HEK293 (cell line): ENCODE data around the gene S100A6.
"Not testable (repeated sequence)": the region's sequence is repeated elsewhere in the genome, so short reads cannot be mapped to it uniquely, and the experiment has no call there.

Source experiments
- CTCF ChIA-PET: fragments of 350-600 bp; formaldehyde crosslinking; extraction: SDS; loops from one replicate; lab custom pipeline; 2021; ENCODE audit warnings: antibody characterized with exemption; lab: Yijun Ruan, JAX
- POLR2A ChIA-PET: fragments of 300-600 bp; formaldehyde crosslinking; extraction: SDS; loops from one replicate; lab custom pipeline; 2020; ENCODE audit warnings: antibody characterized with exemption, inconsistent platforms; lab: Yijun Ruan, JAX
- H3K27ac ChIP-seq: fragments of 200-500 bp; sonication (Bioruptor generic); 2 replicates; pipeline ENCODE4 v1.5.1; 2014; ENCODE audit warnings: low read depth, low read length, control low read depth, inconsistent platforms; ENCODE audit errors: extremely low read depth
- H3K36me3 ChIP-seq, 2 experiments: fragments of 200-500 bp in 1 of 2; sonication (Bioruptor generic) in 1 of 2; 1 replicate in 1 of 2; 2 replicates in 1 of 2; pipeline ENCODE4 v1.5.1; 2014 to 2017; ENCODE audit warnings: inconsistent platforms in 2 of 2, low read length in 2 of 2; ENCODE audit not compliant: control insufficient read depth in 2 of 2, insufficient read depth in 1 of 2
- H3K4me1 ChIP-seq: fragments of 200-500 bp; sonication (Bioruptor generic); 2 replicates; pipeline ENCODE4 v1.5.1; 2014; ENCODE audit warnings: mild to moderate bottlenecking, low read length, inconsistent platforms; ENCODE audit not compliant: control insufficient read depth, insufficient read depth
- H3K4me3 ChIP-seq: 2 replicates; pipeline ENCODE4 v1.5.1; 2011; ENCODE audit warnings: low read depth, mild to moderate bottlenecking, control low read depth, low read length, moderate library complexity
- H3K9me3 ChIP-seq: fragments of 200-500 bp; sonication (Bioruptor generic); 2 replicates; pipeline ENCODE4 v1.5.1; 2014; ENCODE audit warnings: low read depth, low read length, inconsistent platforms; ENCODE audit not compliant: control insufficient read depth, insufficient read depth
- GLI4 ChIP-seq: fragments of 450-650 bp; formaldehyde crosslinking; IDR thresholded peaks from 2 replicates; pipeline ENCODE4 v1.5.1; 2016; ENCODE audit warnings: missing biosample characterization, missing genetic modification characterization
- KLF16 ChIP-seq: fragments of 450-650 bp; formaldehyde crosslinking; IDR thresholded peaks from 2 replicates; pipeline ENCODE4 v1.5.1; 2017; ENCODE audit warnings: missing biosample characterization, missing genetic modification characterization
- KLF7 ChIP-seq: fragments of 450-650 bp; formaldehyde crosslinking; IDR thresholded peaks from 2 replicates; pipeline ENCODE4 v1.5.1; 2016; ENCODE audit warnings: missing biosample characterization, missing genetic modification characterization, borderline replicate concordance
- MZF1 ChIP-seq: fragments of 450-650 bp; formaldehyde crosslinking; IDR thresholded peaks from 2 replicates; pipeline ENCODE4 v1.5.1; 2017; ENCODE audit warnings: missing biosample characterization, missing genetic modification characterization, borderline replicate concordance
- SCRT1 ChIP-seq: fragments of 450-650 bp; formaldehyde crosslinking; IDR thresholded peaks from 2 replicates; pipeline ENCODE4 v1.5.1; 2016; ENCODE audit warnings: missing biosample characterization, missing genetic modification characterization, borderline replicate concordance
- SETDB1 ChIP-seq: IDR thresholded peaks from one replicate; pipeline ENCODE4 v1.6.1; 2017; ENCODE audit warnings: mild to moderate bottlenecking, low read length, moderate library complexity, mixed read lengths; ENCODE audit not compliant: insufficient read length
- ZBTB21 ChIP-seq: fragments of 450-650 bp; formaldehyde crosslinking; IDR thresholded peaks from 2 replicates; pipeline ENCODE4 v1.5.1; 2017; ENCODE audit warnings: missing biosample characterization, missing genetic modification characterization
- ZEB2 ChIP-seq: fragments of 450-650 bp; formaldehyde crosslinking; IDR thresholded peaks from 2 replicates; pipeline ENCODE4 v1.5.1; 2016; ENCODE audit warnings: missing biosample characterization, missing genetic modification characterization
- ZNF121 ChIP-seq: fragments of 450-650 bp; formaldehyde crosslinking; IDR thresholded peaks from 2 replicates; pipeline ENCODE4 v1.5.1; 2016; ENCODE audit warnings: missing biosample characterization, missing genetic modification characterization
- ZNF174 ChIP-seq: fragments of 450-650 bp; formaldehyde crosslinking; IDR thresholded peaks from 2 replicates; pipeline ENCODE4 v1.5.0; 2017; ENCODE audit warnings: missing biosample characterization, mild to moderate bottlenecking, missing genetic modification characterization
- ZNF2 ChIP-seq: fragments of 450-650 bp; formaldehyde crosslinking; IDR thresholded peaks from 2 replicates; pipeline ENCODE4 v1.5.1; 2016; ENCODE audit warnings: missing biosample characterization, missing genetic modification characterization
- ZNF211 ChIP-seq: fragments of 450-650 bp; formaldehyde crosslinking; IDR thresholded peaks from 2 replicates; pipeline ENCODE4 v1.5.1; 2016; ENCODE audit warnings: low read depth, missing biosample characterization, missing genetic modification characterization
- ZNF239 ChIP-seq: fragments of 450-650 bp; formaldehyde crosslinking; IDR thresholded peaks from 2 replicates; pipeline ENCODE4 v1.5.1; 2016; ENCODE audit warnings: missing biosample characterization, missing genetic modification characterization
- ZNF394 ChIP-seq: fragments of 450-650 bp; formaldehyde crosslinking; IDR thresholded peaks from 2 replicates; pipeline ENCODE4 v1.5.1; 2016; ENCODE audit warnings: missing biosample characterization, missing genetic modification characterization, mild to moderate bottlenecking, moderate library complexity, borderline replicate concordance
- ZNF48 ChIP-seq: fragments of 450-650 bp; formaldehyde crosslinking; IDR thresholded peaks from 2 replicates; pipeline ENCODE4 v1.5.1; 2016; ENCODE audit warnings: missing biosample characterization, missing genetic modification characterization
- ZNF530 ChIP-seq: fragments of 450-650 bp; formaldehyde crosslinking; IDR thresholded peaks from 2 replicates; pipeline ENCODE4 v1.5.1; 2016; ENCODE audit warnings: low read depth, missing biosample characterization, missing genetic modification characterization
- ZNF596 ChIP-seq: fragments of 450-650 bp; IDR thresholded peaks from 2 replicates; pipeline ENCODE4 v1.5.0; 2018; ENCODE audit warnings: missing biosample characterization, mild to moderate bottlenecking, missing genetic modification characterization, moderate library complexity
- ZNF621 ChIP-seq: fragments of 450-650 bp; formaldehyde crosslinking; IDR thresholded peaks from 2 replicates; pipeline ENCODE4 v1.5.1; 2017; ENCODE audit warnings: missing biosample characterization, missing genetic modification characterization
- ZNF623 ChIP-seq: fragments of 450-650 bp; formaldehyde crosslinking; IDR thresholded peaks from 2 replicates; pipeline ENCODE4 v1.5.1; 2016; ENCODE audit warnings: missing biosample characterization, missing genetic modification characterization
- TF ChIP-seq, protein P1 (sequence below): fragments of 450-650 bp; formaldehyde crosslinking; IDR thresholded peaks from 2 replicates; pipeline ENCODE4 v1.5.1; 2016; ENCODE audit warnings: missing biosample characterization, missing genetic modification characterization
- TF ChIP-seq, protein P2 (sequence below): fragments of 450-650 bp; formaldehyde crosslinking; IDR thresholded peaks from 2 replicates; pipeline ENCODE4 v1.5.1; 2016; ENCODE audit warnings: missing biosample characterization, missing genetic modification characterization

The S100A6 gene

DNA sequence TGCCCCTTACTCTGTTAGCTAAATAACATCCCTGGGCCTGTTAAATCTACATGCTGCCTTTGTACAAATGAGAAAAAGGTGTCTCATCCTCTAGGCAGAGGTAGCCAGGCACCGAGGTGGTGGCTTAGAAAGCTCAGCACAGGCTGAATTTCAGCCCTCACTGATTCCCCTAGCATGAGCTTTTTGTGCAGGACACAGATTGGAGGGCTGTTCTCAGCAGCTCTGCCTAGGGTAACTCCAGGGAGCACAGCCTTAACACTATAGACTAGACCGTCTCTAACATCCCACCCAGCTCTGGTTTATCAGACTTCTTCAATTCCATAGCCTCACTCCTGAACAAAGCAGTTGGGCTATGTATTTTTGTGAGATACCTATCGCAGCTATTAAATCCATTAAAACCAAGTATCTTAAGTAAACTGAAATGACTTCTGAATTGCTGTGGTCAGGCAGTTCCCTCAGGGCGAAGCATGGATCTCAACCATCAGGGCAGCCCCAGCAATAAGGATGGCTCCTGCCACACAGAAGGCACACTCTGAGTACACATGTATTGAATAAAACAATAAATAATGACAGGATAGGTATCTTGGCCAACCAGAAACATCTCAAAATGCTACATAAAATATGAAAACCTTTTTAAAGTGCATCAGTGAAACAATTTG lies 14.8 kb downstream of the S100A6 start:
- Histone ChIP-seq H3K4me3 (no peak overlapping the region), H3K36me3 (no peaks in the 10 kb centered on the region), H3K4me1 (no peaks in the 10 kb centered on the region; the same call in 1 of the 2 replicates), H3K27ac (no peak overlapping the region), H3K9me3 (no peaks in the 10 kb centered on the region)
- POLR2A ChIA-PET = interaction anchor here (0.5 to 1.5 kb wide), 7 partner anchors 24 to 469 kb away, joined by 3 to 9 read pairs (median 4); partner anchors contain the start of genes CHTOP, RPS27 and S100A13
- no peak for TF ChIP-seq MZF1 (tag by site-specific recombination)
- TF ChIP-seq ZEB2 (tag by site-specific recombination) = no peak
- no peak for TF ChIP-seq ZNF2
- no peak for TF ChIP-seq SCRT1 (tag by site-specific recombination)
- no peak for TF ChIP-seq ZBTB21 (tag by site-specific recombination)
- TF ChIP-seq, protein P1, sequence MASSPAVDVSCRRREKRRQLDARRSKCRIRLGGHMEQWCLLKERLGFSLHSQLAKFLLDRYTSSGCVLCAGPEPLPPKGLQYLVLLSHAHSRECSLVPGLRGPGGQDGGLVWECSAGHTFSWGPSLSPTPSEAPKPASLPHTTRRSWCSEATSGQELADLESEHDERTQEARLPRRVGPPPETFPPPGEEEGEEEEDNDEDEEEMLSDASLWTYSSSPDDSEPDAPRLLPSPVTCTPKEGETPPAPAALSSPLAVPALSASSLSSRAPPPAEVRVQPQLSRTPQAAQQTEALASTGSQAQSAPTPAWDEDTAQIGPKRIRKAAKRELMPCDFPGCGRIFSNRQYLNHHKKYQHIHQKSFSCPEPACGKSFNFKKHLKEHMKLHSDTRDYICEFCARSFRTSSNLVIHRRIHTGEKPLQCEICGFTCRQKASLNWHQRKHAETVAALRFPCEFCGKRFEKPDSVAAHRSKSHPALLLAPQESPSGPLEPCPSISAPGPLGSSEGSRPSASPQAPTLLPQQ (tag by site-specific recombination) = no peak
- TF ChIP-seq ZNF48 (tag by site-specific recombination) = no peak
- TF ChIP-seq, protein P2, sequence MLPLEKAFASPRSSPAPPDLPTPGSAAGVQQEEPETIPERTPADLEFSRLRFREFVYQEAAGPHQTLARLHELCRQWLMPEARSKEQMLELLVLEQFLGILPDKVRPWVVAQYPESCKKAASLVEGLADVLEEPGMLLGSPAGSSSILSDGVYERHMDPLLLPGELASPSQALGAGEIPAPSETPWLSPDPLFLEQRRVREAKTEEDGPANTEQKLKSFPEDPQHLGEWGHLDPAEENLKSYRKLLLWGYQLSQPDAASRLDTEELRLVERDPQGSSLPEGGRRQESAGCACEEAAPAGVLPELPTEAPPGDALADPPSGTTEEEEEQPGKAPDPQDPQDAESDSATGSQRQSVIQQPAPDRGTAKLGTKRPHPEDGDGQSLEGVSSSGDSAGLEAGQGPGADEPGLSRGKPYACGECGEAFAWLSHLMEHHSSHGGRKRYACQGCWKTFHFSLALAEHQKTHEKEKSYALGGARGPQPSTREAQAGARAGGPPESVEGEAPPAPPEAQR (tag by site-specific recombination) = no peak
- TF ChIP-seq ZNF239 (tag by site-specific recombination) = no peak
- no peak for TF ChIP-seq ZNF394
- no peak for TF ChIP-seq KLF16
- TF ChIP-seq ZNF174 (tag by site-specific recombination) = no peak
- TF ChIP-seq GLI4 (tag by site-specific recombination) = no peak
- CTCF ChIA-PET = interaction anchor here (0.6 to 2.9 kb wide), 9 partner anchors 9 to 178 kb away, joined by 3 to 19 read pairs (median 4); partner anchors contain the start of genes S100A1 and S100A13

DNA sequence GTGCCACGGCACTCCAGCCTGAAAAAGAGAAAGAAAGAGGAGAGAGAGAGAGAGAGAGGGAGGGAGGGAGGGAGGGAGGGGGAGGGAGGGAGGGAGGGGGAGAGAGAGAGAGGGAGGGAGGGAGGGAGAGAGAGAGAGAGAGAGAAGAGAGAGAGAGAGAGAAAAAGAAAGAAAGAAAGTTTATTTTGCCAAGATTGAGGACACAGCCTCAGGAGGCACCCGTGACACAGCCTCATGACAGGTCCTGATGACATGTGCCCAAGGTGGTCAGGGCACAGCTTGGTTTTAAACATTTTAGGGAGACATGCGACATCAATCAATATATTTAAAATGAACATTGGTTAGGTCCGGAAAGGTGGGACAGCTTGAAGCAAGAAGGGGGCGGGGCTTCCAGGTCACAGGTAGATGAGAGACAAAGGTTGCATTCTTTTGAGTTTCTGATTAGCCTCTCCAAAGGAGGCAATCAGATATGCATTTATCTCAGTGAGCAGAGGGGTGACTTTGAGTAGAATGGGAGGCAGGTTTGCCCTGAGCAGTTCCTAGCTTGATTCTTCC lies 15.6 kb downstream of the S100A6 start:
- ChIA-PET CTCF (interaction anchor here (1.1 to 2.9 kb wide), 8 partner anchors 8 to 168 kb away, joined by 3 to 19 read pairs (median 4); partner anchors contain the start of genes S100A1 and S100A13), POLR2A (interaction anchor here (0.5 to 1.5 kb wide), 7 partner anchors 25 to 470 kb away, joined by 3 to 9 read pairs (median 4); partner anchors contain the start of genes CHTOP, RPS27 and S100A13)
- peak; percentile 57; the same call in 1 of the 2 replicates for TF ChIP-seq ZNF596 (tag by site-specific recombination)
- not testable (repeated sequence) for H3K9me3 ChIP-seq, H3K36me3 ChIP-seq, H3K27ac ChIP-seq, H3K4me3 ChIP-seq, H3K4me1 ChIP-seq

DNA sequence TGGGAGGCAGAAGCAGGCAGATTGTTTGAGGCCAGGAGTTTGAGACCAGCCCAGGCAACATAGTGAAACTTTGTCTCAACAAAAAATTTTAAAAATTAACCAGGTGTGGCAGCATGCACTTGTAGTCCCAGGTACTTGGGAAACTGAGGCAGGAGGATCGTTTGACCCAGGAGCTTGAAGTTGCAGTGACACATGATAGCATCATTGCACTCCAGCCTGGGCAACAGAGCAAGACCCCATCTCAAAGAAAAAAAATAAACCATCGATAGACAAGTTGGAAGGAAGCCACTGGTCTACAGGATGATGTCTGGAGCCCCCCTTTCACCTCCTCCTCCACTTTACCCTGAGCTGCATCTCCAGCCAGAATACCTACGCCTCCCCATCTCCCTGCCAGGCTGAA lies 16.5 kb downstream of the S100A6 start:
- Histone ChIP-seq H3K27ac (no peak overlapping the region), H3K4me3 (no peak overlapping the region), H3K36me3 (no peaks in the 10 kb centered on the region), H3K4me1 (no peaks in the 10 kb centered on the region), H3K9me3 (no peaks in the 10 kb centered on the region)
- ChIA-PET POLR2A (no interaction called here), CTCF (interaction anchor here (0.6 to 2.9 kb wide), 2 partner anchors 108 to 228 kb away, joined by 3 to 11 read pairs; partner anchors contain the start of genes S100A1 and S100A13)
- TF ChIP-seq ZNF623 (tag by site-specific recombination) = no peak
- TF ChIP-seq ZNF211 (tag by site-specific recombination) = no peak
- TF ChIP-seq ZNF621 (tag by site-specific recombination) = no peak
- no peak for TF ChIP-seq ZNF530 (tag by site-specific recombination)
- no peak for TF ChIP-seq KLF7 (tag by site-specific recombination)
- no peak for TF ChIP-seq ZEB2 (tag by site-specific recombination)
- peak; percentile 70 for TF ChIP-seq ZNF121 (tag by site-specific recombination)
- no peak for TF ChIP-seq SETDB1
